GM19438 (cell line): ENCODE data around the gene ST3GAL3.

ENCODE experiments used
- ATAC-seq: cut with Tn5 transposase; IDR thresholded peaks from one replicate; pipeline ENCODE4 v1.9.1; 2021; ENCODE audit warnings: low read depth; ENCODE audit not compliant: unreplicated experiment

ST3GAL3 gene

DNA sequence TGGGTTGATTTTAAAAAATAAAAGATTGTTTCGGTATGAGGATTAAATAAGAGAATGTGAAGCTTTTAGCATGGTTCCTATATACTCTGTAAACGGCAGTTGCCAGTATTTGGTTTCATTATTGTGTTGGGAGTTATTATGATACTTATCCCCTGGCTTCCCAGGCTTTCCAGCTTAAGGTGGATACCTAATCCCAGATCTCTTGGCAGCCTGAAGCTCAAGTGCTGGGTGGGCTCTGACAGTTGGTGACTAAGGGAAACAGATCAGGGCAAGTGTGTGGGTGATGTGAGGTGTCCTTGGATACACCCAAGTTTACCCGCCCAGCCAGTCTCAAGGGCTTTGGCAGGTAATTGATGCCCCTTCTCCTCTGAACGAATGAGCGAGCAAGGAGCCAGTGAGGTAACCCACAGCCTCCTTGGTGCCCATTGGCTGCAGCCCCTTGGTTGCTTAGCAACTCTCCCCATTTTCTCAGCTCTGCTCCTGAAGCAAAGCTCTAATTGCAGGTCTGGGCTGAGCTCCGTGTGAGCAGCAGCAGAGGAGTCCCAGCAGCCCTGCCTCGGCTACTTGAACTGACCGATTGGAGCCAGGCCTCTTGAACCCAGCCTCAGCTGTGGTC is 245.5 kb downstream of the ST3GAL3 start:
- no peak for ATAC-seq

DNA sequence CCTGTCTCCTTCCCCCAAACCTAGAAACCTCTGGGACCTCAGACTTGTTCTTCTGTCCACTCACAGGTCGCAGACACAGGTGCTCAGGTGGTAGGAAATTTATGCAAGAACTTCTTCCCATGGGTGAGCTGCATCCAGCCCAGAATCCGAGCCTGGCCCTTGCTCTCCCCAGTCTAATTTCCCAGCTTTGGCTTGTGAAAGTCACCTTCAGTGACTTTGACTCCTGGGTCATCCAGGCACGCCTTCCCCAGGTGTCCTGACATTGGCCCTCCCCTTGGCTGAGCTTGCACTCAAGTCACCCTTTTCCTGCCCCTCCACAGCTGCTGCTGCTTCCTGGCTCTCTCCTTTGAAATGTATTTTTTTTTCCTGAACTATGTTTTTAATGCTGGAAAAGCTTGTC is 246.0 kb downstream of the ST3GAL3 start:
- no peak for ATAC-seq

DNA sequence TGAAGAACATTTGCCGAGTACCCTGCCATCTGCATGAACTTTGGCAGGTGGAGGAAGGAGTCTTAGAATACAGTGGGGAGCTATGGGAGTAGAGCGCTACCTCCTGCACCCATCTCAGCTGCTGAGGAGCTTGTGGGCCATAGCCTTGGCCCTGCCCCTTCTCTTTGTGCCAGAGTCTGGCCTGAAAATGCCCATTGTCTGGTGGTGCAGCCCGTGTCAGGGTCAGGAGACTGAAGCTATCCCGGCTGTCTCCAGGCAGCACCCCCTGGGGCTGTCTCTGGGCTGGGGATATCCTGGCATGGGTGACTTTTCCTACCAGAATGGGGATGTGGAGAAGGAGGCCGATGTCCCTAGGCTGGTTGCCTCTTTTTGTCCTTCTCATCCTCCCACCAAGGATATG is 246.7 kb downstream of the ST3GAL3 start:
- ATAC-seq: no peak

GRCh38 chr1:43956234-43956633 is 248.9 kb downstream of the ST3GAL3 start:
- no peak for ATAC-seq

DNA sequence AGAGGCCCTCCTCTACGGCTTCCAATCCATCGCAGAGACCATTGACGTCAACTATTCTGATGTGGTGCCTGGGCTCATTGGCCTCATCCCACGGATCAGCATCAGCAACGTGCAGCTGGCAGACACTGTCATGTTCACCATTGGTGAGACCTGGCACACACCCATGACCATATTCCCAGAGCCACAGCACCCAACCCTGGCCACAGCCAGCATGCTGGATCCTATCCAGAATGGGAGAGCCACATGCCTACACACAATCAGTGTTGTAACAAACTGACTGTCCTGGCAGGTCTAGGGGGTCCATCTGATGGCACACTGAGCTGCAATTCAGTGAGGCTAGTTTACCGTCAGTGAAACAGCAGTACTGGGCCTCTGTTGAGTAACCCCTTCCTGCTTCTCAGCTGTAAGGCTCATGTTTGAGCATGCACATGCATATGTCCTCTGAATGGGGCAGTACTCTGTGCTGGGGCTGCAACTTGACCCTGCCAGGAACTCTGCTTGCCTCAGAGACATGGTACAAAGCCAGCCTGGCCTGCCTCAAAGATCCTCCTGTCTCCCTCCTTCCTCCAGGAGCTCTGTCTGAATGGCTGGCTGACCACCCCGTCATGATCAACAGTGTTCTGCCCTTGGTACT is 250.2 kb downstream of the ST3GAL3 start:
- ATAC-seq: no peak

DNA sequence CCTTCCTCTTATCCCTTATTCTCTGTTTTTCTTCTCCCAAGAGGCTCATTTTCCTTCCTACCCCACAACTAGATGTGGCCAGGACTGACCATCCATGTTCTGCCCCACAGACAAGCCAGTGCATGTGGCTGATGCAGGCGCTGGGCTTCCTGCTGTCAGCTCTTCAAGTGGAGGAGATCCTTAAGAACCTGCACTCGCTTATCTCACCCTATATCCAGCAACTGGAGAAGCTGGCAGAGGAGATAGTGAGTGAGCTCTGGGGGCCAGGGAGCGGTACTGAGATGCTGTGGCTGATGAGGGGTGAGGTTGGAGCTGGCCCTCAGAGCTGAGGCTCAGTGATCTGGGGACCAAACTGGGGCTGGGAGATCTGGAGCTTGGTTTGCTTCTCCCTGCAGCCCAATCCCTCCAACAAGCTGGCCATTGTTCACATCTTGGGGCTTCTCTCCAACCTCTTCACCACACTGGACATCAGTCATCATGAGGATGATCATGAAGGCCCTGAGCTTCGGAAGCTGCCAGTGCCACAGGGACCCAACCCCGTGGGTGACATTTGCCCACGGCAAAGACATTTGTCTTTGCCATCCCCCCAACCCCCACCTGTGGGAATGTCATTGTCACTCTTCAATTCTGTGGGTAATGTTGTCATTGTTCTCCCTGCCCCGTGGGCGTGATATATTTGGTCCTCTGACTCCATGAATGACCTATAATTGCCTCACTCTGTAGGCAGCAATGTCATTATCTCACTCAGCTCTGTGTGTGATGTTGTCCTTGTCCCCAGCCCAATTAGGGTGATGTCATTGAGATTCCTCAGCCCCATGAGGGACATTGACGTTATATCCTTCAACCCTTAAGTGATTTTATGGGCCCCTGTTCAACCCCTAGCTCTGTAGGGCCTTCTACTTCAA is 251.3 kb downstream of the ST3GAL3 start:
- ATAC-seq: no peak

DNA sequence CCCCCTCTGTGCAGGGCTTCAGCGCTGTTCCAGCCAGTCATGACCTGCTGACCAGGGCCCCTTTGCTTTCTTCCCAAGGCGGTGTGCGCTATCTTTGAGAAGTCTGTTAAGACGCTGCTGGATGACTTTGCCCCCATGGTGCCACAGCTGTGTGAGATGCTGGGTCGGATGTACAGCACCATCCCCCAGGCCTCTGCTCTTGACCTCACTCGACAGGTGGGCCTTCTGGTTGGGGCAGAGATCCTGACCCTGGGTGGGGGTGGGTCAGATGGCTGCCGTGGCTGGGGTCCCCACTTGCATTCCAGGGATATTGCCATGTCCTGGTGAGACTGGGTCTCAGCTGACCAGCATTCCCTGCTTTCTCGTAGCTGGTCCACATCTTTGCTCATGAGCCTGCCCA is 253.5 kb downstream of the ST3GAL3 start:
- ATAC-seq: no peak

DNA sequence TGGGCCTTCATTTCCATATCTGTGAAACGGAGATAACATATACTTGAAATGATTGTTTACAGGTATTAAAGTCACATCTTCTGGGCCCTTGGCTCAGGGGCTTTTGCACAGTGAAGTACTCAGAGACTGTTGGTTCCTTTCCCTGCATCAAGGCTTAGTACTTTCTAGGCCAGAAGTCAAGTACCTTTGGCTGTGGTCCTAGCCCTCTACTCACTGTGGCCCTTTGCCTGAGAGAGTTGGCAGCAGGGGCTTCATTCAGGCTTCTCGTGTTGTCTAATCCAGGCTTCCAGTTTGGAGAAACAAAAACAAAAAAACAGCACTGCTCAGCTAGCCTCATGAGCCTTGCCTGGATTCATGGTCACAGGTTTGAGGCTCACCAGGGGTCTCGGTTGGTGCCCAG is 254.4 kb downstream of the ST3GAL3 start:
- ATAC-seq: no peak

- no peak for ATAC-seq
These were observed 255.0 kb downstream of the ST3GAL3 start for GRCh38 chr1:43962324-43962723.

GRCh38 chr1:43963006-43963405 is 255.7 kb downstream of the ST3GAL3 start:
- ATAC-seq: no peak

DNA sequence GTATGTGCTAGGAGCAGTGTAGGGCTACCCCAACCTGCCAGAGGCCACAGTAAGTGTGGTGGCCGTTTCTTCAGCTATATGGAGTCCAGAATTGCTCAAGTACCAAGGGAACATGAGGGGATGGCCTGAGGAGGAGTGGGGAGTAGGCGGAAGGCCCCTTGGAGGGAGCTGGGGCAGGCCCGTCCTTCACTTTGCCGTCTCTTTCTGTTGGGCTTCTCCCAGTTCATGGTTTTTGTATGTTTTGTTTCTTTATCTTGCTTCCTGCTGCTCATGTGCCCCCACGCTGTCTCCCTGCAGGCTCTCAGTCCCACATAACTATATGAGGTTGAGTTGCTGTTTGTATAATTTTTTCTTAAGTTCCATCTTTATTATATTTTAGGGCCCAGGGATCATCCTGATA is 256.6 kb downstream of the ST3GAL3 start:
- ATAC-seq: no peak

GRCh38 chr1:43965316-43965715 is 258.0 kb downstream of the ST3GAL3 start:
- no peak for ATAC-seq

DNA sequence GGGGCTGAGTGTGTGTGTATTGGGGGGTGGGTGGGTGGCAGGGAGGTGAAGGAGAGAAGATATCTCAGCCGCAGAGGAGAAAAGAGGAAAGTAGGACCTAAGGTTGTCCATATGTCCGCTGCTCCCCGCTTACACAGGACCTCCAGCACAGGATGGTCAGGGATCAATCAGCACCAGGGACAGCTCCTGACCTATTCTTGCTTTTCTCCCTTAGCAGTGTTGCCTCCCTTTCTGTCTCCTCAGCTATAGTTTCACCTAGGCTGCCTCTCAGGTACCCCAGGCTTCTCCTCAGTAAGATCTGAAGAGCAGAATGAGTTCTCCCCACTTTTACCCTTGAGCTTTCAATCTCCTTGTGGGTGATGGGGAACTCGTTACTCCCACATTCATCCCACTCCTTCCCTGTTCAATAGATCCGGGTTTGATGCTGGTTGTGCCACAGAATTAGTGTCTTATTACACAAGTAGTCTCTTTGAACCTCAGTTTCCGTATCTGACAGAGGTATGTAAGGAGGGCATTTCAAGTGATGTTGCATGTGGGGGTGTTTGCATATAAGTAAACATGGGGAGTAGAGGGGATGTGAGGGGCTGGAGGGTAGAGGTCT is 261.1 kb downstream of the ST3GAL3 start:
- no peak for ATAC-seq

GRCh38 chr1:43969416-43969745 is 262.0 kb downstream of the ST3GAL3 start:
- no peak for ATAC-seq

- ATAC-seq: peak; percentile 77
These were observed 262.6 kb downstream of the ST3GAL3 start, which contains the start of gene DPH2 for GRCh38 chr1:43969746-43970466. Gene DPH2 (plus strand): TSS chr1:43970010. CDS start chr1:43970176, 166 bp downstream.

GRCh38 chr1:43970502-43970901 is 263.2 kb downstream of the ST3GAL3 start:
- ATAC-seq: no peak

GRCh38 chr1:43970911-43971310 is 263.6 kb downstream of the ST3GAL3 start:
- ATAC-seq: no peak

- ATAC-seq: no peak
These were observed 264.1 kb downstream of the ST3GAL3 start for GRCh38 chr1:43971336-43971980.

- ATAC-seq: no peak
These were observed 266.7 kb downstream of the ST3GAL3 start for GRCh38 chr1:43973981-43974442.
